Measurements from ENCODE around the gene IPO4. TPM values are rescaled to one million over a fixed set of nuclear protein-coding genes. Genes with fewer than 3 reads are reported as not detected.

Gene IPO4
- total and polyA plus RNA-seq, 2 of the 8 experiments (the other 6 are each of a cell fraction or from before 2014, with no cell fraction given): 55.5 to 108 TPM

- no peak within 1 kb of the TSS for H3K4ac ChIP-seq (replicated peaks; ENCODE audit: insufficient read length, low read depth, low read length)
- H3K27ac ChIP-seq (ENCODE audit: low read depth, low read length): peak within 1 kb of the TSS; percentile 55; the same call in 1 of the 2 replicates
- H3K4me2 ChIP-seq (ENCODE audit: insufficient read depth in 1 of 2, low read depth in 2 of 2, low read length in 2 of 2): peak within 1 kb of the TSS; percentile 28 to 80
- DNase-seq (ENCODE audit: low read depth in 1 of 2, low spot score in 2 of 2) (peak; percentile 94 to 100), FAIRE-seq (peak; percentile 7)
- H4K91ac ChIP-seq (replicated peaks; ENCODE audit: insufficient read length, low read length): no peak within 1 kb of the TSS
- H3K9ac ChIP-seq (replicated peaks in 1 of 4; ENCODE audit: extremely low read depth in 1 of 4, low read depth in 3 of 4, low read length in 3 of 4): no peak within 1 kb of the TSS; a peak in 2 of 7 replicates
- H3K23me2 ChIP-seq (ENCODE audit: low read depth, low read length): 0 out of 2 replicates have a peak, but pooled peaks cover 2% of the 10 kb centered on the region
- peaks cover 2 to 19% of the 10 kb centered on the region in 2 experiments for H4K20me1 ChIP-seq (replicated peaks in 1 of 2; ENCODE audit: control insufficient read depth in 1 of 2, insufficient read depth in 2 of 2, low read length in 2 of 2)
- no peak within 1 kb of the TSS for H3K14ac ChIP-seq (ENCODE audit: insufficient read length)
- H2AFZ ChIP-seq (ENCODE audit: low read length): no peak within 1 kb of the TSS
- H3K23ac ChIP-seq (ENCODE audit: insufficient read length): no peak within 1 kb of the TSS
- 0 out of 2 replicates have a peak within 1 kb of the TSS, but pooled peaks have one; percentile 3 for H2BK15ac ChIP-seq (ENCODE audit: low read length)
- H2BK120ac ChIP-seq (replicated peaks; ENCODE audit: low read depth, low read length): no peak within 1 kb of the TSS
- no peaks in the 10 kb centered on the region for H3K79me1 ChIP-seq (ENCODE audit: low read depth, low read length)
- H3K4me3 ChIP-seq (ENCODE audit: extremely low read depth in 1 of 4, insufficient read depth in 2 of 4, low read depth in 3 of 4, low read length in 4 of 4): peak within 1 kb of the TSS; percentile 6 to 52 (median 20); a peak in 5 of 8 replicates
- peaks cover 0 to 10% (median 2%) of the 10 kb centered on the region in 4 experiments; a peak in 3 of 7 replicates for H3K4me1 ChIP-seq (replicated peaks in 1 of 4; ENCODE audit: control insufficient read depth in 3 of 4, insufficient read depth in 4 of 4, low read length in 3 of 4)
- no peak within 1 kb of the TSS for H2AK5ac ChIP-seq (ENCODE audit: low read depth, low read length)
- no peak within 1 kb of the TSS for H2BK20ac ChIP-seq (ENCODE audit: low read length)
- 0 out of 2 replicates have a peak within 1 kb of the TSS, but pooled peaks have one; percentile 23 for H2BK12ac ChIP-seq (ENCODE audit: low read depth, low read length)
- no peaks in the 10 kb centered on the region for H3K79me2 ChIP-seq (ENCODE audit: control insufficient read depth in 1 of 2, insufficient read depth in 2 of 2, low read length in 2 of 2)
- H4K8ac ChIP-seq (ENCODE audit: extremely low read depth, insufficient read depth, low read length): 0 out of 2 replicates have a peak within 1 kb of the TSS, but pooled peaks have one; percentile 3
- no peak within 1 kb of the TSS for H4K5ac ChIP-seq (ENCODE audit: insufficient read length, low read depth, low read length)
- H3K9me3 ChIP-seq (ENCODE audit: insufficient read depth in 2 of 2, low read depth in 1 of 2, low read length in 1 of 2): no peaks in the 10 kb centered on the region
- H3K36me3 ChIP-seq (ENCODE audit: control insufficient read depth in 2 of 4, insufficient read depth in 4 of 4, low read length in 3 of 4): peaks cover 16 to 41% (median 30%) of the 10 kb centered on the region in 4 experiments
- 16% methylated on average over 12 of the region's 12 CpGs; no CpG with 5 or more reads in 1 of the 2 experiments for whole genome bisulfite sequencing, 2 experiments (ENCODE audit: extremely low coverage in 1 of 2, insufficient coverage in 1 of 2, insufficient read length in 1 of 2, insufficient replicate concordance in 2 of 2, low coverage in 1 of 2, low lambda C conversion rate in 2 of 2, missing lambda C conversion rate in 1 of 2)
- ChIA-PET CTCF (ENCODE audit: partially characterized antibody) (interaction anchor here (0.7 to 3.3 kb wide), 40 partner anchors 8 to 129 kb away, joined by 3 to 26 read pairs (median 4); partner anchors contain the start of genes DCAF11, IPO4, NRL and PSME1), POLR2A (ENCODE audit: partially characterized antibody) (interaction anchor here (0.7 to 7.6 kb wide), 29 partner anchors 9 to 158 kb away, joined by 3 to 93 read pairs (median 5); partner anchors contain the start of genes CHMP4A, DCAF11, DHRS1 and EMC9)
- no peaks in the 10 kb centered on the region for H3K27me3 ChIP-seq (replicated peaks in 1 of 4; ENCODE audit: control insufficient read depth in 3 of 4, extremely low read depth in 1 of 4, insufficient read depth in 3 of 4, low read length in 3 of 4)
- no peak within 1 kb of the TSS; the same call in 1 of the 2 replicates for H3K18ac ChIP-seq (ENCODE audit: extremely low read depth, low read length)
- H2BK5ac ChIP-seq (ENCODE audit: low read depth, low read length): peak within 1 kb of the TSS; percentile 42; the same call in 1 of the 2 replicates
- H3K56ac ChIP-seq (replicated peaks; ENCODE audit: insufficient read length, low read depth, low read length): no peak within 1 kb of the TSS
- TF ChIP-seq POLR2A (IDR thresholded peaks at IDR 0.05; ENCODE audit: control extremely low read depth in 1 of 2, low read depth in 2 of 2, low read length in 2 of 2) (peak in 1 of 2 experiments; percentile 48; a peak in 1 of 3 replicates), SIRT6 (IDR thresholded peaks at IDR 0.05; ENCODE audit: low read length) (no peak), CHD1 (IDR thresholded peaks at IDR 0.05; ENCODE audit: low read depth, low read length) (no peak), NRF1 (IDR thresholded peaks at IDR 0.05; ENCODE audit: low read depth, low read length) (no peak), SP1 (IDR thresholded peaks at IDR 0.05; ENCODE audit: low read depth, low read length) (peak; percentile 44; the same call in 1 of the 2 replicates), SAP30 (IDR thresholded peaks at IDR 0.05; ENCODE audit: insufficient read depth, insufficient replicate concordance, low read length) (no peak), SUZ12 (IDR thresholded peaks at IDR 0.05; ENCODE audit: low read length) (no peak), SP2 (IDR thresholded peaks at IDR 0.05; ENCODE audit: low read length) (no peak), BCL11A (IDR thresholded peaks at IDR 0.05; ENCODE audit: low read depth in 2 of 2, low read length in 2 of 2) (no peak), EZH2 (IDR thresholded peaks at IDR 0.05; ENCODE audit: low read depth, low read length, severe bottlenecking) (no peak), YY1 (IDR thresholded peaks at IDR 0.05; ENCODE audit: low read depth, low read length) (0 out of 2 replicates have a peak, but pooled peaks have one; percentile 33)
Observed at GRCh38 chr14:24160850-24161804, 27.5 kb downstream of the IPO4 start, which contains the start of gene IRF9. Gene IRF9, plus strand, starts transcription at chr14:24161265. Its CDS starts 880 bp downstream, at chr14:24162145.

Data from H1 (cell line).